Adrenal gland (tissue), 5 donors: ENCODE measurements around the gene CCDC88B.

Experiments used
- CTCF ChIP-seq, 6 experiments: fragments of 450-650 bp in 4 of 6; fragments of 200-600 bp in 2 of 6; sonication (generic) in 1 of 6; IDR thresholded peaks; 1 replicate in 5 of 6; 2 replicates in 1 of 6; pipeline versions ENCODE4 v1.5.1 to v1.8.0; 2016 to 2021; ENCODE audit warnings: antibody characterized with exemption in 6 of 6, mild to moderate bottlenecking in 2 of 6, moderate library complexity in 1 of 6
- POLR2A ChIP-seq, 2 donors: fragments of 450-650 bp; IDR thresholded peaks; one replicate each; pipeline ENCODE4 v1.6.1; 2017; ENCODE audit warnings: antibody characterized with exemption in 2 of 2, mild to moderate bottlenecking in 2 of 2, moderate library complexity in 1 of 2
- donor health status: DM: no; HTN: no; CAD: no.

GRCh38 chr11:64348383-64349024, 8.5 kb downstream of the CCDC88B start:
- no peak for TF ChIP-seq CTCF (IDR thresholded peaks at IDR 0.05)
- TF ChIP-seq POLR2A (IDR thresholded peaks at IDR 0.05) = no peak
